NCI-H510A treated with DMSO at 0.1 percent for 48 hours (cell line): ENCODE measurements around the gene OOSP4B.
"Not testable (repeated sequence)": the region's sequence is repeated elsewhere in the genome, so short reads cannot be mapped to it uniquely, and the experiment has no call there.

Source experiments
- DNase-seq: peaks from one replicate; lab custom pipeline; 2025; lab: John Stamatoyannopoulos, UW

The OOSP4B gene

GRCh38 chr11:60016881-60017280 lies at the start of gene OOSP4B:
Gene OOSP4B (plus strand): TSS chr11:60017181.
- DNase-seq: no peak

- no peak for DNase-seq
Measured at GRCh38 chr11:59967677-59968394, 49.1 kb upstream of the OOSP4B start.

- DNase-seq: no peak
Measured at GRCh38 chr11:59968395-59968783, 48.6 kb upstream of the OOSP4B start.

- DNase-seq: no peak
Measured at GRCh38 chr11:59973097-59973496, 43.9 kb upstream of the OOSP4B start.

- no peak for DNase-seq
Measured at GRCh38 chr11:59981106-59981770, 35.7 kb upstream of the OOSP4B start.

GRCh38 chr11:59982037-59982436 lies 34.9 kb upstream of the OOSP4B start:
- DNase-seq: not testable (repeated sequence)

- DNase-seq: no peak
Measured at GRCh38 chr11:59983212-59983611, 33.8 kb upstream of the OOSP4B start.

- DNase-seq: no peak
Measured at GRCh38 chr11:59984368-59984767, 32.6 kb upstream of the OOSP4B start.

GRCh38 chr11:59990421-59990820 lies 26.6 kb upstream of the OOSP4B start:
- DNase-seq: no peak

GRCh38 chr11:59992425-59992824 lies 24.6 kb upstream of the OOSP4B start:
- DNase-seq: no peak

- DNase-seq: no peak
Measured at GRCh38 chr11:59997800-59998199, 19.2 kb upstream of the OOSP4B start.

- DNase-seq: no peak
Measured at GRCh38 chr11:59999691-60000090, 17.3 kb upstream of the OOSP4B start.

GRCh38 chr11:60003729-60004128 lies 13.3 kb upstream of the OOSP4B start:
- DNase-seq: no peak

GRCh38 chr11:60005360-60005759 lies 11.6 kb upstream of the OOSP4B start:
- no peak for DNase-seq

- DNase-seq: no peak
Measured at GRCh38 chr11:60018058-60018457, 1.1 kb downstream of the OOSP4B start.

GRCh38 chr11:60020376-60020775 lies 3.4 kb downstream of the OOSP4B start:
- DNase-seq: not testable (repeated sequence)

- no peak for DNase-seq
Measured at GRCh38 chr11:60029015-60029632, 12.1 kb downstream of the OOSP4B start.

GRCh38 chr11:60040109-60040508 lies 23.1 kb downstream of the OOSP4B start, which contains the start of gene OOSP2:
Gene OOSP2 (plus strand): TSS chr11:60040409. CDS start chr11:60040460, 51 bp downstream.
- no peak for DNase-seq

GRCh38 chr11:60050422-60050821 lies 33.4 kb downstream of the OOSP4B start:
- DNase-seq: not testable (repeated sequence)

GRCh38 chr11:60050839-60051238 lies 33.9 kb downstream of the OOSP4B start:
- not testable (repeated sequence) for DNase-seq

- no peak for DNase-seq
Measured at GRCh38 chr11:60056349-60056969, 39.5 kb downstream of the OOSP4B start, which contains the start of gene MS4A3. Gene MS4A3 (plus strand): TSS chr11:60056665. CDS start chr11:60061161, 4,496 bp downstream.

- no peak for DNase-seq
Measured at GRCh38 chr11:60059052-60059451, 42.1 kb downstream of the OOSP4B start.
